ENCODE measurements around the gene CES4A.
"Not testable (repeated sequence)": the region's sequence is repeated elsewhere in the genome, so short reads cannot be mapped to it uniquely, and the experiment has no call there.

DNA sequence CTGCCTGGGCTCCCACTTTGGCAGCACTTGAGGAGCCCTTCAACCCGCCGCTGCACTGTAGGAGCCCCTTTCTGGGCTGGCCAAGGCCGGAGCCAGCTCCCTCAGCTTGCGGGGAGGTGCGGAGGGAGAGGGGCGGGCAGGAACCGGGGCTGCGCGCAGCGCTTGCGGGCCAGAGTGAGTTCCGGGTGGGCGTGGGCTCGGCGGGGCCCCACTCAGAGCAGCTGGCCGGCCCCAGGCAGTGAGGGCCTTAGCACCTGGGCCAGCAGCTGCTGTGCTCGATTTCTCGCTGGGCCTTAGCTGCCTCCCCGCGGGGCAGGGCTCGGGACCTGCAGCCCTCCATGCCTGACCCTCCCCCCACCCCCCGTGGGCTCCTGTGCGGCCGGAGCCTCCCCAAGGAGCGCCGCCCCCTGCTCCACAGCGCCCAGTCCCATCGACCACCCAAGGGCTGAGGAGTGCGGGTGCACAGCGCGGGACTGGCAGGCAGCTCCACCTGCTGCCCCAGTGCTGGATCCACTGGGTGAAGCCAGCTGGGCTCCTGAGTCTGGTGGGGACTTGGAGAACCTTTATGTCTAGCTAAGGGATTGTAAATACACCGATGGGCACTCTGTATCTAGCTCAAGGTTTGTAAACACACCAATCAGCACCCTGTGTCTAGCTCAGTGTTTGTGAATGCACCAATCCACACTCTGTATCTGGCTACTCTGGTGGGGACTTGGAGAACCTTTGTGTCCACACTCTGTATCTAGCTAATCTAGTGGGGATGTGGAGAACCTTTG lies 14.0 kb upstream of the CES4A start:
- TF ChIP-seq, protein P1, sequence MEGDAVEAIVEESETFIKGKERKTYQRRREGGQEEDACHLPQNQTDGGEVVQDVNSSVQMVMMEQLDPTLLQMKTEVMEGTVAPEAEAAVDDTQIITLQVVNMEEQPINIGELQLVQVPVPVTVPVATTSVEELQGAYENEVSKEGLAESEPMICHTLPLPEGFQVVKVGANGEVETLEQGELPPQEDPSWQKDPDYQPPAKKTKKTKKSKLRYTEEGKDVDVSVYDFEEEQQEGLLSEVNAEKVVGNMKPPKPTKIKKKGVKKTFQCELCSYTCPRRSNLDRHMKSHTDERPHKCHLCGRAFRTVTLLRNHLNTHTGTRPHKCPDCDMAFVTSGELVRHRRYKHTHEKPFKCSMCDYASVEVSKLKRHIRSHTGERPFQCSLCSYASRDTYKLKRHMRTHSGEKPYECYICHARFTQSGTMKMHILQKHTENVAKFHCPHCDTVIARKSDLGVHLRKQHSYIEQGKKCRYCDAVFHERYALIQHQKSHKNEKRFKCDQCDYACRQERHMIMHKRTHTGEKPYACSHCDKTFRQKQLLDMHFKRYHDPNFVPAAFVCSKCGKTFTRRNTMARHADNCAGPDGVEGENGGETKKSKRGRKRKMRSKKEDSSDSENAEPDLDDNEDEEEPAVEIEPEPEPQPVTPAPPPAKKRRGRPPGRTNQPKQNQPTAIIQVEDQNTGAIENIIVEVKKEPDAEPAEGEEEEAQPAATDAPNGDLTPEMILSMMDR (IDR thresholded peaks at IDR 0.05) = not testable (repeated sequence)
- TF ChIP-seq POLR2A, POLR2AphosphoS5, EP300 (IDR thresholded peaks at IDR 0.05): not testable (repeated sequence)
